Testis (tissue), 2 donors: ENCODE results near the gene BLZF1.

Source experiments
- POLR2A ChIP-seq: fragments of 450-650 bp; IDR thresholded peaks from one replicate; pipeline ENCODE4 v1.6.1; 2017; ENCODE audit warnings: antibody characterized with exemption, mild to moderate bottlenecking, moderate library complexity
- TF ChIP-seq, protein P1 (sequence below), 3 experiments: fragments of 450-650 bp in 2 of 3; fragments of 200-600 bp in 1 of 3; sonication (generic) in 1 of 3; IDR thresholded peaks; one replicate each; pipeline ENCODE4 v1.5.1; 2016 to 2019; ENCODE audit warnings: antibody characterized with exemption in 3 of 3, mild to moderate bottlenecking in 2 of 3, moderate library complexity in 1 of 3

DNA sequence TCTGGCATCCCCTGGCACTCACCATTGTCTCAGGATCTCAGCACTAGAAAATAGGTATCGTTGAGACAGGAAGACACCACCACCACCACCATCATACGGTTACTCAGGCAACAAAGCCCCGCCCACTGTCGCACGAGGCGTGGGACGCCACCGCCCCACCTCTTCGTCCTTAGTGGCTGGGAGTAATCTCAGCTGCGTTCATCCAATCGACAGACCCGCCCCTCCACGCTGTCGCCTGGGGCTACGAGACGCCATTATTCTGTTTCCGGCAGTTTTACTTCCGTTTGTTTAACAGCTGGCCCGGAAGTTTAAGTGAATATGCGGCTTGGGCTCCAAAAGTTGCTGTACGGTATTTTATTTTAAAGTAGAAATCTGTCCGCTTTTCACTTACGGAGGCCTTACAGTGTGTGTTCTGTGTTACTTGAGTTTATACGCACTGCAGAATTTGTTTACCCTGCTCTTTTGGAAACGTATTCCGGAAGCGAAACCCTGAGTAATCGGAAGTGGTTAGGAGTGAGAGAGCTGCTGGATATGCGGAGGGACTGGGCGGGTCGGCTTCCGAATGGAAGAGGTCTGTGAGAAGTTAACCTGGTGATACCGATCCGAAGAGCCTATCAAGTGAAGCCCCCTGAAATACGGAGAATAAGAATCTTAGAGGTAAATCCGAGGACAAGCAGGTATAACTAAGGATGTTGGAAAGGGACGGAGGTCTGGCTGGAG lies at the start of gene BLZF1, which contains the start of gene NME7:
- TF ChIP-seq, protein P1, sequence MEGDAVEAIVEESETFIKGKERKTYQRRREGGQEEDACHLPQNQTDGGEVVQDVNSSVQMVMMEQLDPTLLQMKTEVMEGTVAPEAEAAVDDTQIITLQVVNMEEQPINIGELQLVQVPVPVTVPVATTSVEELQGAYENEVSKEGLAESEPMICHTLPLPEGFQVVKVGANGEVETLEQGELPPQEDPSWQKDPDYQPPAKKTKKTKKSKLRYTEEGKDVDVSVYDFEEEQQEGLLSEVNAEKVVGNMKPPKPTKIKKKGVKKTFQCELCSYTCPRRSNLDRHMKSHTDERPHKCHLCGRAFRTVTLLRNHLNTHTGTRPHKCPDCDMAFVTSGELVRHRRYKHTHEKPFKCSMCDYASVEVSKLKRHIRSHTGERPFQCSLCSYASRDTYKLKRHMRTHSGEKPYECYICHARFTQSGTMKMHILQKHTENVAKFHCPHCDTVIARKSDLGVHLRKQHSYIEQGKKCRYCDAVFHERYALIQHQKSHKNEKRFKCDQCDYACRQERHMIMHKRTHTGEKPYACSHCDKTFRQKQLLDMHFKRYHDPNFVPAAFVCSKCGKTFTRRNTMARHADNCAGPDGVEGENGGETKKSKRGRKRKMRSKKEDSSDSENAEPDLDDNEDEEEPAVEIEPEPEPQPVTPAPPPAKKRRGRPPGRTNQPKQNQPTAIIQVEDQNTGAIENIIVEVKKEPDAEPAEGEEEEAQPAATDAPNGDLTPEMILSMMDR (IDR thresholded peaks at IDR 0.05): no peak
- no peak for TF ChIP-seq POLR2A
